Fibroblast of lung (primary cell): Measurements from ENCODE around the gene ALDOB.

Experiments
- CTCF ChIP-seq, 2 donors: IDR thresholded peaks in 1 of 2; conservative IDR thresholded peaks in 1 of 2; 1 replicate in 1 of 2; 2 replicates in 1 of 2; pipeline ENCODE4 v1.5.1; 2011 to 2012; ENCODE audit warnings: low read length in 2 of 2, control low read depth in 1 of 2, inconsistent platforms in 1 of 2, low read depth in 1 of 2, mild to moderate bottlenecking in 1 of 2
- EZH2 ChIP-seq: IDR thresholded peaks from 2 replicates; pipeline ENCODE4 v1.5.1; 2012; ENCODE audit warnings: low read length, control low read depth, mild to moderate bottlenecking; ENCODE audit errors: missing control alignments

- TF ChIP-seq CTCF (conservative IDR thresholded peaks at IDR 0.05 in 1 of 2, IDR thresholded peaks at IDR 0.05 in 1 of 2; ENCODE audit: low read depth in 1 of 2, low read length in 2 of 2) (no peak), EZH2 (no peak)
These were observed at the start of gene ALDOB for GRCh38 chr9:101435601-101436079.
